HCT116 (cell line): ENCODE results near the gene LMOD1. TPM values are rescaled to one million over a fixed set of nuclear protein-coding genes. Genes with fewer than 3 reads are reported as not detected.

Source experiments
- ATAC-seq: fragments of 200-7000 bp; cut with Tn5 transposase; 2 replicates; pipeline ENCODE4 v1.9.1; 2020; ENCODE audit warnings: mild to moderate bottlenecking, moderate library complexity
- BruUV-seq: library from RNA; stranded (reverse); fragments of 400-500 nt; replicated peaks from 2 replicates; lab custom pipeline; 2021; lab: Mats Ljungman, UMichigan
- CTCF ChIA-PET: fragments of 300-600 bp; sonication (Branson Sonifier 250); formaldehyde crosslinking; loops from one replicate; lab custom pipeline; 2021; ENCODE audit warnings: antibody characterized with exemption; lab: Charles Lee
- POLR2A ChIA-PET: fragments of 300-600, 350-600 bp; sonication (Branson Sonifier 250); formaldehyde crosslinking; loops from one replicate; lab custom pipeline; 2021; ENCODE audit warnings: antibody characterized with exemption; lab: Charles Lee
- RAD21 ChIA-PET, 2 experiments: fragments of 300-600 bp; sonication (Branson Sonifier 250); formaldehyde crosslinking; loops; one replicate each; lab custom pipeline; 2023; ENCODE audit warnings: low total read pairs in 2 of 2; ENCODE audit not compliant: uncharacterized antibody in 2 of 2, unreplicated experiment in 2 of 2, low non-redundant PET in 1 of 2; lab: Charles Lee
- DNase-seq: peaks from one replicate; pipeline ENCODE4 v3.0.0-alpha.2; 2010; ENCODE audit warnings: low read depth, low spot score
- H2AFZ ChIP-seq: fragments of 200-600 bp; shearing (Covaris generic), sonication (generic); 2 replicates; pipeline ENCODE4 v1.6.1; 2017; ENCODE audit warnings: low read depth, mixed run types, mixed read lengths, antibody characterized with exemption, low read length; ENCODE audit not compliant: poor library complexity, severe bottlenecking
- H3K27ac ChIP-seq: 2 replicates; pipeline ENCODE4 v1.5.1; 2012; ENCODE audit warnings: low read depth, low read length
- H3K27me3 ChIP-seq: fragments of 200-600 bp; sonication (generic); 2 replicates; pipeline ENCODE4 v1.6.1; 2016; ENCODE audit warnings: mixed run types, low read length, mixed read lengths; ENCODE audit not compliant: insufficient read depth
- H3K36me3 ChIP-seq, 2 experiments: fragments of 200-500 bp in 1 of 2; fragments of 200-600 bp in 1 of 2; sonication (Bioruptor generic) in 1 of 2; sonication (generic) in 1 of 2; 2 replicates each; pipeline versions ENCODE4 v1.5.1 to v1.6.1; 2014 to 2016; ENCODE audit warnings: low read length in 2 of 2, inconsistent platforms in 1 of 2, mixed read lengths in 1 of 2, mixed run types in 1 of 2; ENCODE audit not compliant: insufficient read depth in 2 of 2, control insufficient read depth in 1 of 2
- H3K4me1 ChIP-seq, 2 experiments: fragments of 200-600 bp in 1 of 2; sonication (generic) in 1 of 2; 2 replicates each; pipeline versions ENCODE4 v1.5.1 to v1.6.1; 2012 to 2017; ENCODE audit warnings: low read length in 2 of 2, inconsistent platforms in 1 of 2, mild to moderate bottlenecking in 1 of 2, mixed read lengths in 1 of 2, mixed run types in 1 of 2, moderate library complexity in 1 of 2; ENCODE audit not compliant: insufficient read depth in 2 of 2, control insufficient read depth in 1 of 2
- H3K4me2 ChIP-seq: fragments of 200-600 bp; sonication (generic); 2 replicates; pipeline ENCODE4 v1.6.1; 2017; ENCODE audit warnings: mixed run types, low read length, mixed read lengths
- H3K4me3 ChIP-seq, 2 experiments: fragments of 200-600 bp in 1 of 2; sonication (generic) in 1 of 2; replicated peaks in 1 of 2; 2 replicates each; pipeline ENCODE4 v1.5.1; 2011 to 2016; ENCODE audit warnings: low read length in 2 of 2, control low read depth in 1 of 2, low read depth in 1 of 2, mild to moderate bottlenecking in 1 of 2, mixed read lengths in 1 of 2, mixed run types in 1 of 2
- H3K79me2 ChIP-seq: fragments of 200-600 bp; sonication (generic); 2 replicates; pipeline ENCODE4 v1.6.1; 2017; ENCODE audit warnings: mild to moderate bottlenecking, mixed run types, low read length, moderate library complexity, mixed read lengths; ENCODE audit not compliant: insufficient read depth
- H3K9ac ChIP-seq: fragments of 200-600 bp; sonication (generic); 2 replicates; pipeline ENCODE4 v1.6.1; 2016; ENCODE audit warnings: low read length, mixed read lengths
- H3K9me2 ChIP-seq: fragments of 200-600 bp; sonication (generic), shearing (Covaris generic); 2 replicates; pipeline ENCODE4 v1.6.1; 2017; ENCODE audit warnings: mixed run types, mild to moderate bottlenecking, moderate library complexity; ENCODE audit not compliant: insufficient read depth
- H3K9me3 ChIP-seq, 2 experiments: fragments of 200-500 bp in 1 of 2; fragments of 200-600 bp in 1 of 2; sonication (Bioruptor generic) in 1 of 2; sonication (generic) in 1 of 2; 2 replicates each; pipeline ENCODE4 v1.6.1; 2014 to 2017; ENCODE audit warnings: low read length in 2 of 2, mixed read lengths in 2 of 2, inconsistent platforms in 1 of 2, low read depth in 1 of 2, mild to moderate bottlenecking in 1 of 2, mixed run types in 1 of 2, moderate library complexity in 1 of 2; ENCODE audit not compliant: control insufficient read depth in 1 of 2, insufficient read depth in 1 of 2
- H4K20me1 ChIP-seq: fragments of 200-600 bp; sonication (generic), shearing (Covaris generic); 2 replicates; pipeline ENCODE4 v1.6.1; 2017; ENCODE audit warnings: mixed run types, mild to moderate bottlenecking, moderate library complexity; ENCODE audit not compliant: insufficient read depth
- CEBPB ChIP-seq: IDR thresholded peaks from 2 replicates; pipeline ENCODE4 v1.6.1; 2012; ENCODE audit warnings: low read depth
- ELF1 ChIP-seq: IDR thresholded peaks from 2 replicates; pipeline ENCODE4 v1.6.1; 2012; ENCODE audit warnings: low read depth, borderline replicate concordance
- EZH2 ChIP-seq: fragments of 200-600 bp; sonication (generic); IDR thresholded peaks from 2 replicates; pipeline ENCODE4 v1.6.1; 2017; ENCODE audit warnings: antibody characterized with exemption, mixed run types
- EZH2phosphoT487 ChIP-seq: fragments of 200-600 bp; IDR thresholded peaks from 2 replicates; pipeline ENCODE4 v1.6.1; 2018; ENCODE audit warnings: antibody characterized with exemption, borderline replicate concordance
- FOSL1 ChIP-seq: IDR thresholded peaks from 2 replicates; pipeline ENCODE4 v1.6.1; 2012; ENCODE audit warnings: low read depth
- JUND ChIP-seq: IDR thresholded peaks from 2 replicates; pipeline ENCODE4 v1.6.1; 2012
- POLR2AphosphoS5 ChIP-seq: IDR thresholded peaks from 2 replicates; pipeline ENCODE4 v1.6.1; 2011; ENCODE audit warnings: mild to moderate bottlenecking, low read depth, low read length, moderate library complexity
- RAD21 ChIP-seq: IDR thresholded peaks from 2 replicates; pipeline ENCODE4 v1.6.1; 2012; ENCODE audit warnings: low read depth, mild to moderate bottlenecking
- SIN3A ChIP-seq: IDR thresholded peaks from 2 replicates; pipeline ENCODE4 v1.6.1; 2012; ENCODE audit warnings: low read depth
- TCF7L2 ChIP-seq: IDR thresholded peaks from 2 replicates; pipeline ENCODE4 v1.7.0; 2011; ENCODE audit warnings: borderline replicate concordance, inconsistent platforms; ENCODE audit not compliant: insufficient read depth, insufficient read length; ENCODE audit errors: extremely low read depth
- ZFX ChIP-seq: fragments of 450-650 bp; IDR thresholded peaks from 2 replicates; pipeline ENCODE4 v1.6.1; 2017
- intact Hi-C: fragments of 100-400 bp; cut with micrococcal nuclease; formaldehyde crosslinking; loops from 2 replicates; pipeline ENCODE4 v1.10.0; 2022
- total RNA-seq: library from RNA; stranded (reverse); gene quantifications from one replicate; pipeline ENCODE4 v1.2.1, GENCODE V29; 2021; ENCODE audit not compliant: unreplicated experiment
- TF ChIP-seq, protein P1 (sequence below): IDR thresholded peaks from 2 replicates; pipeline ENCODE4 v1.6.1; 2012; ENCODE audit warnings: low read depth
- TF ChIP-seq, protein P2 (sequence below): IDR thresholded peaks from 2 replicates; pipeline ENCODE4 v1.6.1; 2012
- TF ChIP-seq, protein P3 (sequence below): IDR thresholded peaks from 2 replicates; pipeline ENCODE4 v1.6.1; 2012

Gene LMOD1
- total RNA-seq, 1 experiment from 2014 or later, result 0.12 TPM

DNA sequence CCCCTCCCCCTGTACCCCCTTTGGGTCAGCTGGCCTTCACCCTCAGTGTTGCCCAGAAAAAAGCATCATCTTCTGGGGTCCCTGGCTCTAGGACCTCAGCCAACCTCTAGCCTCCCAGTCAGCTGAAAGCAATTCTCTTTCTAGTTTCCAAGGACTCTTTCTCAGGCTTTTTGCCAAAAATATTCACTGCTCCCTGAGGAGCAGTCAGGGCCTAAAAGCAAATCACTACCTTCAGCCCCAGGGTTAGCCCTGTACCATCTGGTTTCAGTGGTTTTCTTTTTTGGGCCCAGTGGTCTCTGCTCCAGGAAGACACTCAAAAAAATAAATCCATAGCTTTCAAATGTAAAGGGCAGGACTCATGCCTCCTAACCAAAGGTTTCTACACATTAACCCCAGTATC, 3.1 kb upstream of the LMOD1 start:
- Histone ChIP-seq H3K9me2 (no peaks in the 10 kb centered on the region), H2AFZ (no peak overlapping the region), H3K4me1 (peaks cover 4 to 6% of the 10 kb centered on the region in 2 experiments; a peak in 3 of 4 replicates), H3K36me3 (no peaks in the 10 kb centered on the region), H3K79me2 (no peaks in the 10 kb centered on the region)
- no peak for ATAC-seq
- intact Hi-C loops, result no loop called here
- ChIA-PET RAD21 (no interaction called here), POLR2A (no interaction called here)
- BruUV-seq, result no TSS peak
- no peak for TF ChIP-seq EZH2phosphoT487
- TF ChIP-seq CEBPB, result no peak
- TF ChIP-seq, protein P1, sequence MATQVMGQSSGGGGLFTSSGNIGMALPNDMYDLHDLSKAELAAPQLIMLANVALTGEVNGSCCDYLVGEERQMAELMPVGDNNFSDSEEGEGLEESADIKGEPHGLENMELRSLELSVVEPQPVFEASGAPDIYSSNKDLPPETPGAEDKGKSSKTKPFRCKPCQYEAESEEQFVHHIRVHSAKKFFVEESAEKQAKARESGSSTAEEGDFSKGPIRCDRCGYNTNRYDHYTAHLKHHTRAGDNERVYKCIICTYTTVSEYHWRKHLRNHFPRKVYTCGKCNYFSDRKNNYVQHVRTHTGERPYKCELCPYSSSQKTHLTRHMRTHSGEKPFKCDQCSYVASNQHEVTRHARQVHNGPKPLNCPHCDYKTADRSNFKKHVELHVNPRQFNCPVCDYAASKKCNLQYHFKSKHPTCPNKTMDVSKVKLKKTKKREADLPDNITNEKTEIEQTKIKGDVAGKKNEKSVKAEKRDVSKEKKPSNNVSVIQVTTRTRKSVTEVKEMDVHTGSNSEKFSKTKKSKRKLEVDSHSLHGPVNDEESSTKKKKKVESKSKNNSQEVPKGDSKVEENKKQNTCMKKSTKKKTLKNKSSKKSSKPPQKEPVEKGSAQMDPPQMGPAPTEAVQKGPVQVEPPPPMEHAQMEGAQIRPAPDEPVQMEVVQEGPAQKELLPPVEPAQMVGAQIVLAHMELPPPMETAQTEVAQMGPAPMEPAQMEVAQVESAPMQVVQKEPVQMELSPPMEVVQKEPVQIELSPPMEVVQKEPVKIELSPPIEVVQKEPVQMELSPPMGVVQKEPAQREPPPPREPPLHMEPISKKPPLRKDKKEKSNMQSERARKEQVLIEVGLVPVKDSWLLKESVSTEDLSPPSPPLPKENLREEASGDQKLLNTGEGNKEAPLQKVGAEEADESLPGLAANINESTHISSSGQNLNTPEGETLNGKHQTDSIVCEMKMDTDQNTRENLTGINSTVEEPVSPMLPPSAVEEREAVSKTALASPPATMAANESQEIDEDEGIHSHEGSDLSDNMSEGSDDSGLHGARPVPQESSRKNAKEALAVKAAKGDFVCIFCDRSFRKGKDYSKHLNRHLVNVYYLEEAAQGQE, result no peak
- no peak for TF ChIP-seq ELF1
- TF ChIP-seq, protein P2, sequence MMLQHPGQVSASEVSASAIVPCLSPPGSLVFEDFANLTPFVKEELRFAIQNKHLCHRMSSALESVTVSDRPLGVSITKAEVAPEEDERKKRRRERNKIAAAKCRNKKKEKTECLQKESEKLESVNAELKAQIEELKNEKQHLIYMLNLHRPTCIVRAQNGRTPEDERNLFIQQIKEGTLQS, result no peak
- no peak for TF ChIP-seq ZFX
- no peak for TF ChIP-seq RAD21
- no peak for TF ChIP-seq SIN3A
- TF ChIP-seq EZH2, result no peak
- no peak for TF ChIP-seq FOSL1
- TF ChIP-seq, protein P3, sequence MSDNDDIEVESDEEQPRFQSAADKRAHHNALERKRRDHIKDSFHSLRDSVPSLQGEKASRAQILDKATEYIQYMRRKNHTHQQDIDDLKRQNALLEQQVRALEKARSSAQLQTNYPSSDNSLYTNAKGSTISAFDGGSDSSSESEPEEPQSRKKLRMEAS, result no peak
- no peak for TF ChIP-seq TCF7L2
- TF ChIP-seq JUND, result no peak
- TF ChIP-seq POLR2AphosphoS5, result no peak
- TF ChIP-seq, all 23 proteins: peak for 0
- Histone ChIP-seq H4K20me1 (no peaks in the 10 kb centered on the region), H3K9ac (no peak overlapping the region), H3K4me2 (no peak overlapping the region), H3K27me3 (peaks cover 11% of the 10 kb centered on the region), H3K9me3 (no peaks in the 10 kb centered on the region), H3K27ac (no peak overlapping the region), H3K4me3 (no peak overlapping the region)
- CTCF ChIA-PET, result interaction anchor here (0.6 to 1.0 kb wide), 2 partner anchors 54 to 971 kb away, joined by 3 read pairs; no protein-coding TSS in a partner anchor
- DNase-seq, result no peak
